NCI-H146 treated with DMSO at 0.1 percent for 48 hours (cell line): Measurements from ENCODE around the gene IL17RB.

Experiments used
- DNase-seq: peaks from one replicate; lab custom pipeline; 2025; ENCODE audit not compliant: unreplicated experiment; lab: John Stamatoyannopoulos, UW

Gene IL17RB

GRCh38 chr3:53858096-53858741 is 11.9 kb downstream of the IL17RB start:
- no peak for DNase-seq

- no peak for DNase-seq
These were observed 12.8 kb downstream of the IL17RB start for GRCh38 chr3:53859178-53859577.

- DNase-seq = no peak
These were observed 13.8 kb downstream of the IL17RB start for GRCh38 chr3:53860196-53860595.

GRCh38 chr3:53862241-53862640 is 15.9 kb downstream of the IL17RB start:
- no peak for DNase-seq

- DNase-seq = no peak
These were observed 16.8 kb downstream of the IL17RB start for GRCh38 chr3:53863145-53863544.

- no peak for DNase-seq
These were observed 19.5 kb downstream of the IL17RB start for GRCh38 chr3:53865732-53866499.

- no peak for DNase-seq
These were observed 34.3 kb downstream of the IL17RB start for GRCh38 chr3:53880396-53881345.

- peak; percentile 62 for DNase-seq
These were observed 35.6 kb downstream of the IL17RB start, which contains the start of gene ACTR8 for GRCh38 chr3:53881691-53882593. Gene ACTR8 (minus strand): TSS chr3:53882152. CDS start chr3:53882101, 51 bp downstream.

GRCh38 chr3:53883008-53883407 is 36.6 kb downstream of the IL17RB start:
- DNase-seq = no peak

GRCh38 chr3:53884623-53885022 is 38.3 kb downstream of the IL17RB start:
- DNase-seq = no peak

GRCh38 chr3:53885239-53885638 is 38.9 kb downstream of the IL17RB start:
- no peak for DNase-seq

GRCh38 chr3:53887446-53887845 is 41.1 kb downstream of the IL17RB start:
- no peak for DNase-seq

- no peak for DNase-seq
These were observed 41.9 kb downstream of the IL17RB start for GRCh38 chr3:53888232-53888631.

- DNase-seq = peak; percentile 23
These were observed 44.5 kb downstream of the IL17RB start for GRCh38 chr3:53890726-53891475.

- peak; percentile 91 for DNase-seq
These were observed 45.3 kb downstream of the IL17RB start, which contains the start of gene SELENOK for GRCh38 chr3:53891497-53892285. Gene SELENOK (minus strand): TSS chr3:53891859.

GRCh38 chr3:53892286-53892637 is 45.9 kb downstream of the IL17RB start:
- DNase-seq = no peak

- DNase-seq = no peak
These were observed 53.4 kb downstream of the IL17RB start for GRCh38 chr3:53899750-53900149.

GRCh38 chr3:53900666-53901331 is 54.4 kb downstream of the IL17RB start:
- no peak for DNase-seq
